GM12878 (cell line): ENCODE data around the gene FIG4.

Experiments used
- CEBPB ChIP-seq, 2 experiments: fragments of 150-350 bp in 1 of 2; IDR thresholded peaks; 2 replicates each; pipeline ENCODE4 v1.6.1; 2012 to 2014; ENCODE audit warnings: low read depth in 2 of 2, low read length in 2 of 2, borderline replicate concordance in 1 of 2, inconsistent platforms in 1 of 2
- CTCF ChIP-seq, 3 experiments: IDR thresholded peaks in 2 of 3; conservative IDR thresholded peaks in 1 of 3; 2 replicates each; pipeline ENCODE4 v1.5.1; 2011; ENCODE audit warnings: low read depth in 3 of 3, low read length in 3 of 3, mild to moderate bottlenecking in 3 of 3, control low read depth in 2 of 3, moderate library complexity in 2 of 3, inconsistent platforms in 1 of 3, mixed read lengths in 1 of 3; ENCODE audit not compliant: control insufficient read depth in 2 of 3, insufficient read depth in 1 of 3; ENCODE audit errors: extremely low read depth in 1 of 3
- POLR2A ChIP-seq: IDR thresholded peaks from 2 replicates; pipeline ENCODE4 v1.6.1; 2011; ENCODE audit warnings: low read depth, mild to moderate bottlenecking, low read length
- RUNX3 ChIP-seq: IDR thresholded peaks from 2 replicates; pipeline ENCODE4 v1.6.1; 2012; ENCODE audit warnings: low read length, inconsistent platforms
- SIN3A ChIP-seq: IDR thresholded peaks from 2 replicates; pipeline ENCODE4 v1.6.1; 2012; ENCODE audit warnings: low read depth, low read length, improper control_type of control experiment
- YY1 ChIP-seq: IDR thresholded peaks from 2 replicates; pipeline ENCODE4 v1.6.1; 2011; ENCODE audit warnings: low read depth, mild to moderate bottlenecking, low read length
- TF ChIP-seq, protein P1 (sequence below): fragments of 450-650 bp; formaldehyde crosslinking; IDR thresholded peaks from 2 replicates; pipeline ENCODE4 v1.4.0; 2022; ENCODE audit warnings: mild to moderate bottlenecking, moderate library complexity

GRCh38 chr6:109807881-109808280, 116.8 kb downstream of the FIG4 start:
- TF ChIP-seq SIN3A, result no peak
- no peak for TF ChIP-seq RUNX3
- TF ChIP-seq CEBPB (IDR thresholded peaks at IDR 0.05; ENCODE audit: borderline replicate concordance in 1 of 2, low read depth in 2 of 2, low read length in 2 of 2), result no peak
- no peak for TF ChIP-seq CTCF (IDR thresholded peaks at IDR 0.05 in 2 of 3, conservative IDR thresholded peaks at IDR 0.05 in 1 of 3; ENCODE audit: control insufficient read depth in 2 of 3, extremely low read depth in 1 of 3, insufficient read depth in 1 of 3, low read depth in 3 of 3, low read length in 3 of 3)
- TF ChIP-seq YY1, result no peak
- TF ChIP-seq POLR2A, result no peak
- TF ChIP-seq, protein P1, sequence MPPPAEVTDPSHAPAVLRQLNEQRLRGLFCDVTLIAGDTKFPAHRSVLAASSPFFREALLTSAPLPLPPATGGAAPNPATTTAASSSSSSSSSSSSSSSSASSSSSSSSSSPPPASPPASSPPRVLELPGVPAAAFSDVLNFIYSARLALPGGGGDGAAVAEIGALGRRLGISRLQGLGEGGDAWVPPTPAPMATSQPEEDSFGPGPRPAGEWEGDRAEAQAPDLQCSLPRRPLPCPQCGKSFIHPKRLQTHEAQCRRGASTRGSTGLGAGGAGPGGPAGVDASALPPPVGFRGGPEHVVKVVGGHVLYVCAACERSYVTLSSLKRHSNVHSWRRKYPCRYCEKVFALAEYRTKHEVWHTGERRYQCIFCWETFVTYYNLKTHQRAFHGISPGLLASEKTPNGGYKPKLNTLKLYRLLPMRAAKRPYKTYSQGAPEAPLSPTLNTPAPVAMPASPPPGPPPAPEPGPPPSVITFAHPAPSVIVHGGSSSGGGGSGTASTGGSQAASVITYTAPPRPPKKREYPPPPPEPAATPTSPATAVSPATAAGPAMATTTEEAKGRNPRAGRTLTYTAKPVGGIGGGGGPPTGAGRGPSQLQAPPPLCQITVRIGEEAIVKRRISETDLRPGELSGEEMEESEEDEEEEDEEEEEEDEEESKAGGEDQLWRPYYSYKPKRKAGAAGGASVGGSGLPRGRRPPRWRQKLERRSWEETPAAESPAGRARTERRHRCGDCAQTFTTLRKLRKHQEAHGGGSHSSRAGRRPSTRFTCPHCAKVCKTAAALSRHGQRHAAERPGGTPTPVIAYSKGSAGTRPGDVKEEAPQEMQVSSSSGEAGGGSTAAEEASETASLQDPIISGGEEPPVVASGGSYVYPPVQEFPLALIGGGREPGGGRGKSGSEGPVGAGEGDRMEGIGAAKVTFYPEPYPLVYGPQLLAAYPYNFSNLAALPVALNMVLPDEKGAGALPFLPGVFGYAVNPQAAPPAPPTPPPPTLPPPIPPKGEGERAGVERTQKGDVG (CRISPR knock-in tag), result no peak
